Stimulated activated naive CD8-positive, alpha-beta T cell treated with anti-CD3 and anti-CD28 coated beads, Interleukin-15, Interleukin-2, amounts not matched to agents 100 ng/mL and 50 ng/mL, for 24 hours (primary cell): ENCODE measurements around the gene SHISA4.

Source experiments
- H3K27ac Mint-ChIP-seq: one replicate; pipeline ENCODE4 v1.8.0; 2021; ENCODE audit warnings: mild to moderate bottlenecking, mixed read lengths
- H3K27me3 Mint-ChIP-seq: one replicate; pipeline ENCODE4 v1.8.0; 2021; ENCODE audit warnings: mixed read lengths
- H3K36me3 Mint-ChIP-seq: one replicate; pipeline ENCODE4 v1.8.0; 2021; ENCODE audit warnings: low read depth, mixed read lengths
- H3K4me1 Mint-ChIP-seq: one replicate; pipeline ENCODE4 v1.8.0; 2021; ENCODE audit warnings: low read depth, mixed read lengths
- H3K4me3 Mint-ChIP-seq: one replicate; pipeline ENCODE4 v1.8.0; 2021; ENCODE audit warnings: mild to moderate bottlenecking, mixed read lengths
- H3K9me3 Mint-ChIP-seq: one replicate; pipeline ENCODE4 v1.8.0; 2021; ENCODE audit warnings: mixed read lengths

The SHISA4 gene

GRCh38 chr1:201889090-201889968 is 631 bp downstream of the SHISA4 start:
- H3K9me3 Mint-ChIP-seq = no peaks in the 10 kb centered on the region
- H3K4me1 Mint-ChIP-seq = peaks cover 7% of the 10 kb centered on the region
- H3K36me3 Mint-ChIP-seq = no peaks in the 10 kb centered on the region
- no peak overlapping the region for H3K27ac Mint-ChIP-seq
- H3K27me3 Mint-ChIP-seq = peaks cover 49% of the 10 kb centered on the region
- H3K4me3 Mint-ChIP-seq = peak overlapping the region; percentile 49

- H3K9me3 Mint-ChIP-seq = no peaks in the 10 kb centered on the region
- H3K4me3 Mint-ChIP-seq = no peak overlapping the region
- peaks cover 7% of the 10 kb centered on the region for H3K4me1 Mint-ChIP-seq
- H3K27ac Mint-ChIP-seq = no peak overlapping the region
- H3K27me3 Mint-ChIP-seq = peaks cover 45% of the 10 kb centered on the region
- no peaks in the 10 kb centered on the region for H3K36me3 Mint-ChIP-seq
These were observed 1.5 kb downstream of the SHISA4 start for GRCh38 chr1:201890223-201890622.

- Mint-ChIP-seq H3K36me3 (no peaks in the 10 kb centered on the region), H3K4me1 (peaks cover 8% of the 10 kb centered on the region), H3K4me3 (no peak overlapping the region), H3K27ac (no peak overlapping the region), H3K27me3 (peaks cover 44% of the 10 kb centered on the region), H3K9me3 (no peaks in the 10 kb centered on the region)
These were observed 2.2 kb downstream of the SHISA4 start for GRCh38 chr1:201890806-201891450.

- Mint-ChIP-seq H3K4me3 (no peak overlapping the region), H3K4me1 (peaks cover 12% of the 10 kb centered on the region), H3K36me3 (no peaks in the 10 kb centered on the region), H3K27me3 (peaks cover 44% of the 10 kb centered on the region), H3K9me3 (no peaks in the 10 kb centered on the region), H3K27ac (no peak overlapping the region)
These were observed 2.9 kb downstream of the SHISA4 start for GRCh38 chr1:201891451-201892045.

GRCh38 chr1:201892211-201892610 is 3.5 kb downstream of the SHISA4 start:
- peaks cover 38% of the 10 kb centered on the region for H3K27me3 Mint-ChIP-seq
- H3K4me1 Mint-ChIP-seq = peaks cover 12% of the 10 kb centered on the region
- H3K36me3 Mint-ChIP-seq = no peaks in the 10 kb centered on the region
- no peak overlapping the region for H3K4me3 Mint-ChIP-seq
- H3K27ac Mint-ChIP-seq = no peak overlapping the region
- no peaks in the 10 kb centered on the region for H3K9me3 Mint-ChIP-seq

- peaks cover 29% of the 10 kb centered on the region for H3K27me3 Mint-ChIP-seq
- H3K4me3 Mint-ChIP-seq = no peak overlapping the region
- H3K27ac Mint-ChIP-seq = no peak overlapping the region
- H3K36me3 Mint-ChIP-seq = no peaks in the 10 kb centered on the region
- H3K9me3 Mint-ChIP-seq = no peaks in the 10 kb centered on the region
- peaks cover 9% of the 10 kb centered on the region for H3K4me1 Mint-ChIP-seq
These were observed 4.7 kb downstream of the SHISA4 start for GRCh38 chr1:201893431-201893830.

GRCh38 chr1:201894343-201895119 is 5.8 kb downstream of the SHISA4 start:
- H3K9me3 Mint-ChIP-seq = no peaks in the 10 kb centered on the region
- H3K4me1 Mint-ChIP-seq = peaks cover 7% of the 10 kb centered on the region
- H3K36me3 Mint-ChIP-seq = no peaks in the 10 kb centered on the region
- H3K27ac Mint-ChIP-seq = no peak overlapping the region
- no peak overlapping the region for H3K4me3 Mint-ChIP-seq
- H3K27me3 Mint-ChIP-seq = peaks cover 26% of the 10 kb centered on the region

- H3K4me3 Mint-ChIP-seq = no peak overlapping the region
- H3K9me3 Mint-ChIP-seq = no peaks in the 10 kb centered on the region
- H3K36me3 Mint-ChIP-seq = no peaks in the 10 kb centered on the region
- H3K4me1 Mint-ChIP-seq = peaks cover 5% of the 10 kb centered on the region
- peaks cover 24% of the 10 kb centered on the region for H3K27me3 Mint-ChIP-seq
- H3K27ac Mint-ChIP-seq = no peak overlapping the region
These were observed 6.5 kb downstream of the SHISA4 start for GRCh38 chr1:201895120-201895665.

GRCh38 chr1:201895913-201896807 is 7.5 kb downstream of the SHISA4 start:
- H3K4me1 Mint-ChIP-seq = peaks cover 5% of the 10 kb centered on the region
- H3K9me3 Mint-ChIP-seq = no peaks in the 10 kb centered on the region
- H3K36me3 Mint-ChIP-seq = no peaks in the 10 kb centered on the region
- H3K27ac Mint-ChIP-seq = peak overlapping the region; percentile 21
- peaks cover 17% of the 10 kb centered on the region for H3K27me3 Mint-ChIP-seq
- no peak overlapping the region for H3K4me3 Mint-ChIP-seq

- Mint-ChIP-seq H3K4me3 (no peak overlapping the region), H3K27me3 (peaks cover 12% of the 10 kb centered on the region), H3K4me1 (peaks cover 5% of the 10 kb centered on the region), H3K9me3 (no peaks in the 10 kb centered on the region), H3K27ac (no peak overlapping the region), H3K36me3 (no peaks in the 10 kb centered on the region)
These were observed 8.3 kb downstream of the SHISA4 start for GRCh38 chr1:201896951-201897391.

- H3K4me1 Mint-ChIP-seq = peaks cover 5% of the 10 kb centered on the region
- no peaks in the 10 kb centered on the region for H3K36me3 Mint-ChIP-seq
- H3K27me3 Mint-ChIP-seq = peaks cover 8% of the 10 kb centered on the region
- no peaks in the 10 kb centered on the region for H3K9me3 Mint-ChIP-seq
- no peak overlapping the region for H3K4me3 Mint-ChIP-seq
- H3K27ac Mint-ChIP-seq = no peak overlapping the region
These were observed 9.7 kb downstream of the SHISA4 start for GRCh38 chr1:201898240-201898894.

GRCh38 chr1:201898992-201899391 is 10.3 kb downstream of the SHISA4 start:
- Mint-ChIP-seq H3K4me1 (peaks cover 5% of the 10 kb centered on the region), H3K27ac (no peak overlapping the region), H3K27me3 (peaks cover 2% of the 10 kb centered on the region), H3K9me3 (no peaks in the 10 kb centered on the region), H3K4me3 (no peak overlapping the region), H3K36me3 (no peaks in the 10 kb centered on the region)

GRCh38 chr1:201899683-201900429 is 11.2 kb downstream of the SHISA4 start:
- Mint-ChIP-seq H3K36me3 (no peaks in the 10 kb centered on the region), H3K9me3 (no peaks in the 10 kb centered on the region), H3K4me3 (no peak overlapping the region), H3K27ac (no peak overlapping the region), H3K27me3 (no peaks in the 10 kb centered on the region), H3K4me1 (peaks cover 5% of the 10 kb centered on the region)
